C4-2B (cell line): Measurements from ENCODE around the gene XXYLT1.

Experiments
- CTCF ChIP-seq: fragments of 450-650 bp; conservative IDR thresholded peaks from 2 replicates; pipeline ENCODE4 v1.5.1; 2017; ENCODE audit warnings: mild to moderate bottlenecking
- ZFX ChIP-seq: fragments of 450-650 bp; IDR thresholded peaks from 2 replicates; pipeline ENCODE4 v1.6.1; 2017

- no peak for TF ChIP-seq CTCF
- no peak for TF ChIP-seq ZFX
Measured at GRCh38 chr3:195219351-195220230, 51.4 kb downstream of the XXYLT1 start.
